K562 (cell line): ENCODE results near the gene CELF4. TPM values are rescaled to one million over a fixed set of nuclear protein-coding genes. Genes with fewer than 3 reads are reported as not detected.

Experiments
- ATAC-seq: fragments of 200-7000 bp; cut with Tn5 transposase; 3 replicates; pipeline ENCODE4 v1.9.1; 2020; ENCODE audit warnings: moderate library complexity
- BruUV-seq: library from RNA; stranded (reverse); fragments of 400-500 nt; replicated peaks from 2 replicates; lab custom pipeline; 2021; lab: Mats Ljungman, UMichigan
- CTCF ChIA-PET: fragments of 300-600 bp; formaldehyde crosslinking; extraction: SDS; loops from one replicate; lab custom pipeline; 2021; ENCODE audit warnings: low intra/inter-chr PET ratio; lab: Yijun Ruan, JAX
- POLR2A ChIA-PET: fragments of 300-600, 350-650 bp; sonication (Branson Sonifier 250); formaldehyde crosslinking; extraction: SDS; loops from one replicate; lab custom pipeline; 2021; ENCODE audit warnings: antibody characterized with exemption, inconsistent platforms; lab: Yijun Ruan, JAX
- DNase-seq, 4 experiments: peaks; one replicate each; pipeline versions ENCODE4 v3.0.0 to v3.0.0-alpha.2; 2011 to 2018; ENCODE audit warnings: low spot score in 3 of 4, mixed read lengths in 3 of 4; ENCODE audit errors: extremely low read depth in 1 of 4
- FAIRE-seq: peaks from 2 replicates; lab custom pipeline; 2011; peaks lifted over from hg19 to GRCh38; lab: Jason Lieb, UNC
- H2AFZ ChIP-seq: 2 replicates; pipeline ENCODE4 v1.6.0; 2011; ENCODE audit warnings: low read depth, low read length, control low read depth, inconsistent platforms
- H3K27ac ChIP-seq: fragments of 200-600 bp; 3 replicates; pipeline ENCODE4 v1.8.0; 2011; ENCODE audit warnings: low read depth, mild to moderate bottlenecking, control low read depth, inconsistent platforms, low read length, moderate library complexity, mixed read lengths; ENCODE audit errors: extremely low read depth
- H3K27me3 ChIP-seq, 2 experiments: fragments of 300-600 bp in 1 of 2; 2 replicates in 1 of 2; 3 replicates in 1 of 2; pipeline versions ENCODE4 v1.6.0 to v1.8.0; 2011; ENCODE audit warnings: inconsistent platforms in 2 of 2, low read length in 2 of 2, mild to moderate bottlenecking in 1 of 2, mixed read lengths in 1 of 2, moderate library complexity in 1 of 2; ENCODE audit not compliant: control insufficient read depth in 2 of 2, insufficient read depth in 2 of 2
- H3K36me3 ChIP-seq: fragments of 300-600 bp; 3 replicates; pipeline ENCODE4 v1.8.0; 2011; ENCODE audit warnings: mild to moderate bottlenecking, low read length, inconsistent platforms; ENCODE audit not compliant: control insufficient read depth, insufficient read depth
- H3K4me1 ChIP-seq, 2 experiments: fragments of 200-600 bp in 1 of 2; replicated peaks in 1 of 2; 2 replicates in 1 of 2; 3 replicates in 1 of 2; pipeline versions ENCODE4 v1.5.1 to v1.8.0; 2011; ENCODE audit warnings: inconsistent platforms in 2 of 2, low read length in 2 of 2, mild to moderate bottlenecking in 1 of 2, mixed read lengths in 1 of 2, moderate library complexity in 1 of 2; ENCODE audit not compliant: control insufficient read depth in 2 of 2, insufficient read depth in 2 of 2
- H3K4me2 ChIP-seq: 2 replicates; pipeline ENCODE4 v1.6.1; 2011; ENCODE audit warnings: low read length, control low read depth, inconsistent platforms, mixed read lengths; ENCODE audit not compliant: insufficient read depth
- H3K4me3 ChIP-seq: fragments of 200-600 bp; sonication (generic), shearing (Covaris generic); 2 replicates; pipeline ENCODE4 v1.5.1; 2016; ENCODE audit warnings: control low read depth, inconsistent platforms
- H3K79me2 ChIP-seq: fragments of 200-600 bp; 3 replicates; pipeline ENCODE4 v1.8.0; 2011; ENCODE audit warnings: low read length, inconsistent platforms; ENCODE audit not compliant: control insufficient read depth, insufficient read depth
- H3K9ac ChIP-seq, 2 experiments: 2 replicates each; pipeline versions ENCODE4 v1.6.0 to v1.6.1; 2011; ENCODE audit warnings: low read depth in 2 of 2, low read length in 2 of 2, control low read depth in 1 of 2, inconsistent platforms in 1 of 2, mild to moderate bottlenecking in 1 of 2, mixed read lengths in 1 of 2; ENCODE audit not compliant: insufficient read depth in 1 of 2
- H3K9me1 ChIP-seq: one replicate; pipeline ENCODE4 v1.6.0; 2011; ENCODE audit warnings: inconsistent platforms, mild to moderate bottlenecking, low read length, moderate library complexity; ENCODE audit not compliant: control insufficient read depth, insufficient read depth
- H3K9me3 ChIP-seq: replicated peaks from 2 replicates; pipeline ENCODE4 v1.5.1; 2011; ENCODE audit warnings: low read depth, low read length, inconsistent platforms; ENCODE audit not compliant: control insufficient read depth, insufficient read depth
- H4K20me1 ChIP-seq: replicated peaks from 2 replicates; pipeline ENCODE4 v1.6.1; 2011; ENCODE audit warnings: low read length, inconsistent platforms, mixed read lengths; ENCODE audit not compliant: control insufficient read depth, insufficient read depth
- ARID2 ChIP-seq: fragments of 450-650 bp; IDR thresholded peaks from 2 replicates; pipeline ENCODE4 v1.6.1; 2017; ENCODE audit warnings: antibody characterized with exemption, mild to moderate bottlenecking
- CEBPZ ChIP-seq: fragments of 150-350 bp; IDR thresholded peaks from 2 replicates; pipeline ENCODE4 v1.6.1; 2014; ENCODE audit warnings: low read depth, mild to moderate bottlenecking, low read length, borderline replicate concordance
- CTCFL ChIP-seq: IDR thresholded peaks from 2 replicates; pipeline ENCODE4 v1.6.1; 2011; ENCODE audit warnings: borderline replicate concordance, low read depth, mild to moderate bottlenecking, moderate library complexity, low read length; ENCODE audit not compliant: insufficient read depth, poor library complexity, severe bottlenecking
- HMGXB4 ChIP-seq: sonication (generic); formaldehyde crosslinking; IDR thresholded peaks from 2 replicates; pipeline ENCODE4 v1.8.1; 2023; ENCODE audit warnings: mild to moderate bottlenecking, missing genetic modification reagents
- LARP7 ChIP-seq: fragments of 450-650 bp; IDR thresholded peaks from 2 replicates; pipeline ENCODE4 v1.6.1; 2016
- NELFE ChIP-seq: IDR thresholded peaks from 2 replicates; pipeline ENCODE4 v1.6.1; 2011; ENCODE audit warnings: mild to moderate bottlenecking; ENCODE audit not compliant: insufficient read depth, insufficient read length
- PBX2 ChIP-seq, 2 experiments: IDR thresholded peaks in 1 of 2; conservative IDR thresholded peaks in 1 of 2; 2 replicates each; pipeline ENCODE4 v1.6.1; 2016; ENCODE audit warnings: low read depth in 2 of 2, mild to moderate bottlenecking in 1 of 2, missing compliant biosample characterization in 1 of 2, missing genetic modification characterization in 1 of 2, moderate library complexity in 1 of 2
- RFX7 ChIP-seq: fragments of 250-450 bp; sonication (Bioruptor Pico); IDR thresholded peaks from 2 replicates; pipeline ENCODE4 v1.5.1; 2021; ENCODE audit warnings: mild to moderate bottlenecking
- SMC3 ChIP-seq: conservative IDR thresholded peaks from 2 replicates; pipeline ENCODE4 v1.6.1; 2011; ENCODE audit warnings: low read depth, low read length, improper control_type of control experiment; ENCODE audit not compliant: insufficient read depth
- ZFP36 ChIP-seq: fragments of 150-350 bp; IDR thresholded peaks from 2 replicates; pipeline ENCODE4 v1.6.1; 2018; ENCODE audit warnings: low read length, low read depth; ENCODE audit not compliant: partially characterized antibody
- ZNF41 ChIP-seq: fragments of 250-450 bp; sonication (Bioruptor Pico); conservative IDR thresholded peaks from 2 replicates; pipeline ENCODE4 v1.4.0; 2020; ENCODE audit warnings: mild to moderate bottlenecking
- WGBS: fragments of 100-300 bp; shearing (Covaris generic); methylation state at CpG from one replicate; pipeline ENCODE4 v1.1.6; 2016; ENCODE audit warnings: low coverage, mixed read lengths; ENCODE audit not compliant: insufficient coverage; ENCODE audit errors: missing lambda C conversion rate; 5-methylcytosine and 5-hydroxymethylcytosine counted together
- in situ Hi-C: fragments of 300-500 bp; cut with MboI; formaldehyde crosslinking; loops from 4 replicates; pipeline ENCODE4 v1.15.0; 2018; ENCODE audit warnings: inconsistent platforms, mixed read lengths
- intact Hi-C: fragments of 100-400 bp; cut with micrococcal nuclease; formaldehyde crosslinking; loops from 2 replicates; pipeline ENCODE4 v1.14.2; 2022
- polyA plus RNA-seq, 8 experiments: library from polyadenylated mRNA; depleted of rRNA in 4 of 8; stranded (reverse) in 5 of 8; unstranded in 3 of 8; fragments of >200 nt; fragmentation: Nextera tagmentation in 2 of 8; fragmentation: Illumina TruSeq in 1 of 8; extraction: Ambion mirVana in 2 of 8; extraction: Trizol in 1 of 8; gene quantifications; 2 replicates each; pipeline versions ENCODE4 v1.2.1 to v1.2.3, GENCODE V29; 2011 to 2014; ENCODE audit warnings: inconsistent platforms in 1 of 8, missing spikeins in 1 of 8
- total RNA-seq, 7 experiments: library from RNA; depleted of rRNA in 6 of 7; stranded (reverse); fragments of >200 nt in 6 of 7; fragmentation: Illumina TruSeq in 2 of 7; extraction: Trizol in 2 of 7; gene quantifications; 2 replicates each; pipeline versions ENCODE4 v1.2.1 to v1.2.3, GENCODE V29; 2011 to 2021; ENCODE audit warnings: low replicate concordance in 1 of 7

CELF4 gene
- total and polyA plus RNA-seq, 9 of the 15 experiments (the other 6 are each of a cell fraction or from before 2014, with no cell fraction given) = 0.04 to 0.24 (median 0.07) TPM; not detected in 3

GRCh38 chr18:37473195-37473840 is 92.3 kb downstream of the CELF4 start:
- in situ Hi-C loops = no loop called here
- WGBS = under 1% methylated on average over 8 of the region's 8 CpGs
- TF ChIP-seq RFX7 (CRISPR knock-in tag) = no peak
- no peak for TF ChIP-seq LARP7
- TF ChIP-seq ZNF41 (CRISPR knock-in tag) = no peak
- no peak for TF ChIP-seq CTCFL
- no peak for TF ChIP-seq HMGXB4 (CRISPR knock-in tag)
- TF ChIP-seq SMC3 = no peak
- TF ChIP-seq CEBPZ = no peak
- TF ChIP-seq ZFP36 = no peak
- TF ChIP-seq PBX2 (CRISPR knock-in tag; IDR thresholded peaks at IDR 0.05; ENCODE audit: low read depth) = no peak
- no peak for TF ChIP-seq PBX2 (tag; conservative IDR thresholded peaks at IDR 0.05; ENCODE audit: low read depth)
- TF ChIP-seq NELFE = no peak
- no peak for TF ChIP-seq ARID2

More at GRCh38 chr18:37473195-37473840, 92.3 kb downstream of the CELF4 start:
- no TSS peak for BruUV-seq
- Histone ChIP-seq H3K27me3 (no peaks in the 10 kb centered on the region), H4K20me1 (0 out of 2 replicates have a peak, but pooled peaks cover 11% of the 10 kb centered on the region), H3K9me3 (no peaks in the 10 kb centered on the region), H3K27ac (no peak overlapping the region), H2AFZ (no peak overlapping the region), H3K9ac (no peak overlapping the region), H3K4me1 (no peaks in the 10 kb centered on the region), H3K79me2 (no peaks in the 10 kb centered on the region), H3K4me3 (no peak overlapping the region), H3K4me2 (no peak overlapping the region), H3K36me3 (no peaks in the 10 kb centered on the region), H3K9me1 (no peaks in the 10 kb centered on the region)
- DNase-seq = no peak
- ChIA-PET CTCF (no interaction called here), POLR2A (interaction anchor here (0.6 to 0.9 kb wide), 2 partner anchors 8 to 9 kb away, joined by 3 read pairs; no protein-coding TSS in a partner anchor)
- intact Hi-C loops = no loop called here
- no peak for FAIRE-seq
- ATAC-seq = no peak
